Peyer's patch (tissue), 4 donors: Measurements from ENCODE around the gene KCNAB1.

Experiments
- CTCF ChIP-seq, 6 experiments: fragments of 450-650 bp in 4 of 6; fragments of 200-600 bp in 2 of 6; sonication (generic) in 1 of 6; IDR thresholded peaks; one replicate each; pipeline ENCODE4 v1.5.1; 2017 to 2019; ENCODE audit warnings: antibody characterized with exemption in 6 of 6, mild to moderate bottlenecking in 3 of 6, moderate library complexity in 1 of 6
- POLR2A ChIP-seq, 2 donors: fragments of 450-650 bp; IDR thresholded peaks; one replicate each; pipeline ENCODE4 v1.5.1; 2017; ENCODE audit warnings: antibody characterized with exemption in 2 of 2, mild to moderate bottlenecking in 2 of 2, moderate library complexity in 2 of 2

GRCh38 chr3:156382458-156383346 is 262.3 kb downstream of the KCNAB1 start:
- peak; percentile 19 to 54 (median 44) for TF ChIP-seq CTCF (IDR thresholded peaks at IDR 0.05)
- TF ChIP-seq POLR2A (IDR thresholded peaks at IDR 0.05) = no peak
